Natural killer cell (primary cell): ENCODE measurements around the gene IPO7. TPM values are rescaled to one million over a fixed set of nuclear protein-coding genes. Genes with fewer than 3 reads are reported as not detected.

Experiments used
- ATAC-seq, 3 donors: fragments of 150-1000 bp in 2 of 3; fragments of 200-7000 bp in 1 of 3; cut with Tn5 transposase; 1 replicate in 1 of 3; 2 replicates in 2 of 3; pipeline ENCODE4 v1.10.0; 2021; ENCODE audit warnings: mild to moderate bottlenecking in 2 of 3, moderate library complexity in 2 of 3
- DNase-seq, 2 donors: peaks; one replicate each; pipeline versions ENCODE4 v3.0.0 to v3.0.0-alpha.2; 2013 to 2021; ENCODE audit warnings: mixed read lengths in 1 of 2
- H3K27ac ChIP-seq: one replicate; pipeline ENCODE4 v1.5.1; 2013; ENCODE audit warnings: mild to moderate bottlenecking, low read length
- H3K27me3 ChIP-seq: one replicate; pipeline ENCODE4 v1.6.1; 2013; ENCODE audit warnings: low read length; ENCODE audit not compliant: control insufficient read depth, insufficient read depth
- H3K36me3 ChIP-seq: one replicate; pipeline ENCODE4 v1.6.1; 2013; ENCODE audit warnings: low read length; ENCODE audit not compliant: control insufficient read depth, insufficient read depth
- H3K4me1 ChIP-seq: one replicate; pipeline ENCODE4 v1.6.1; 2013; ENCODE audit warnings: low read length; ENCODE audit not compliant: control insufficient read depth, insufficient read depth
- H3K4me3 ChIP-seq: one replicate; pipeline ENCODE4 v1.5.1; 2013; ENCODE audit warnings: low read length
- H3K9me3 ChIP-seq: one replicate; pipeline ENCODE4 v1.6.1; 2013; ENCODE audit warnings: low read length; ENCODE audit not compliant: control insufficient read depth, insufficient read depth
- H3K27ac Mint-ChIP-seq, 2 donors: one replicate each; pipeline ENCODE4 v1.8.0; 2022; ENCODE audit warnings: mild to moderate bottlenecking in 2 of 2, mixed read lengths in 2 of 2, moderate library complexity in 1 of 2
- H3K27me3 Mint-ChIP-seq, 2 donors: one replicate each; pipeline ENCODE4 v1.8.0; 2022; ENCODE audit warnings: low read depth in 2 of 2, mixed read lengths in 2 of 2
- H3K36me3 Mint-ChIP-seq: one replicate; pipeline ENCODE4 v1.8.0; 2022; ENCODE audit warnings: mixed read lengths
- H3K4me1 Mint-ChIP-seq, 2 donors: one replicate each; pipeline ENCODE4 v1.8.0; 2022; ENCODE audit warnings: mixed read lengths in 2 of 2
- H3K4me3 Mint-ChIP-seq: one replicate; pipeline ENCODE4 v1.8.0; 2022; ENCODE audit warnings: mild to moderate bottlenecking, moderate library complexity, mixed read lengths
- H3K9me3 Mint-ChIP-seq, 2 donors: one replicate each; pipeline ENCODE4 v1.8.0; 2022; ENCODE audit warnings: mixed read lengths in 2 of 2
- WGBS: methylation state at CpG from one replicate; pipeline ENCODE4 v1.1.7; 2013; ENCODE audit warnings: missing lambda C conversion rate; ENCODE audit not compliant: insufficient coverage; 5-methylcytosine and 5-hydroxymethylcytosine counted together
- intact Hi-C: fragments of 100-400 bp; cut with micrococcal nuclease; formaldehyde crosslinking; loops from one replicate; pipeline ENCODE4 v1.14.2; 2022
- total RNA-seq, 4 donors: library from RNA; stranded (reverse); fragments of 120-200 nt in 1 of 4; gene quantifications; one replicate each; pipeline versions ENCODE4 v1.2.3 to v1.2.4, GENCODE V29; 2013 to 2022
- TF ChIP-seq, protein P1 (sequence below): fragments of 200-600 bp; IDR thresholded peaks from one replicate; pipeline ENCODE4 v1.8.0; 2022; ENCODE audit warnings: antibody characterized with exemption

The IPO7 gene
- total RNA-seq, 3 donors from 2014 or later (not counting 1 experiment from before 2014, with no cell fraction given) = 47.2 to 62.3 (median 58.0) TPM

DNA sequence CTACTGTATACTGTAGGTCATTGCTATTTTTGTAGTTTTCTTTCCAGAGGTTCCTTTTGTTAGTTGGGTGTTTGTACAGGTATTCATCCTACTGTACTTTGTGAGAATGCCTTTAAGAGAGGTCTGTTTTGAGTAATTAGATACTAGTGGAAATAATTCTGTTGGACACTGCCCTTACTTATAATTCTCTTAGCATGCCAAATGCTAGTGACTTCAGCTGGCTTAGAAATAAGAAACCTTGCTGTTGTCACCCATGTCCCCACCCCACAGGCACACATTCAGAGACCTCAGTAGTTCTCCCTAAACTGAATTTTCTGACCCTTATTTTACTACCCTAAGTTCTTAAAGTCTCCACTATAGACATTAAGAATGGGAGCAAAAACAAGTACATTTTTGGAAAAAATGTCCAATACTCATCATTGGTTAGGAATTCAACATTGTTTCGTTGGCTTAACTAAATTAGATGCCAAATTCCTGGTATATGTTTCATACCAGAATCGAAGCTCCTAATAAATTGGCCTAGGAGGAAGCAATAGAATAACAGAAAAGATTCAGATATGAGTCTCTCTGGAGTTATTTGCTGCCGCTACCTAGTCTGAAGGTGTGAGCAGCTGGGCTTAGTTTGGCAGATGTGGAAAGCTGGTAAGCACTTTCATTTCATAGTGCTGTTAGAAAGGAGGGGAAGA is 104.8 kb downstream of the IPO7 start:
- Mint-ChIP-seq H3K36me3 (no peaks in the 10 kb centered on the region), H3K4me3 (no peak overlapping the region), H3K27me3 (no peaks in the 10 kb centered on the region), H3K4me1 (peaks cover 0 to 4% of the 10 kb centered on the region in 2 donors), H3K9me3 (no peaks in the 10 kb centered on the region), H3K27ac (no peak overlapping the region)
- Histone ChIP-seq H3K27ac (no peak overlapping the region), H3K36me3 (peaks cover 46% of the 10 kb centered on the region), H3K4me3 (no peak overlapping the region), H3K27me3 (no peaks in the 10 kb centered on the region), H3K4me1 (no peaks in the 10 kb centered on the region), H3K9me3 (no peaks in the 10 kb centered on the region)
- no peak for ATAC-seq
- 96% methylated on average over 3 of the region's 3 CpGs for WGBS
- intact Hi-C loops = no loop called here
- TF ChIP-seq, protein P1, sequence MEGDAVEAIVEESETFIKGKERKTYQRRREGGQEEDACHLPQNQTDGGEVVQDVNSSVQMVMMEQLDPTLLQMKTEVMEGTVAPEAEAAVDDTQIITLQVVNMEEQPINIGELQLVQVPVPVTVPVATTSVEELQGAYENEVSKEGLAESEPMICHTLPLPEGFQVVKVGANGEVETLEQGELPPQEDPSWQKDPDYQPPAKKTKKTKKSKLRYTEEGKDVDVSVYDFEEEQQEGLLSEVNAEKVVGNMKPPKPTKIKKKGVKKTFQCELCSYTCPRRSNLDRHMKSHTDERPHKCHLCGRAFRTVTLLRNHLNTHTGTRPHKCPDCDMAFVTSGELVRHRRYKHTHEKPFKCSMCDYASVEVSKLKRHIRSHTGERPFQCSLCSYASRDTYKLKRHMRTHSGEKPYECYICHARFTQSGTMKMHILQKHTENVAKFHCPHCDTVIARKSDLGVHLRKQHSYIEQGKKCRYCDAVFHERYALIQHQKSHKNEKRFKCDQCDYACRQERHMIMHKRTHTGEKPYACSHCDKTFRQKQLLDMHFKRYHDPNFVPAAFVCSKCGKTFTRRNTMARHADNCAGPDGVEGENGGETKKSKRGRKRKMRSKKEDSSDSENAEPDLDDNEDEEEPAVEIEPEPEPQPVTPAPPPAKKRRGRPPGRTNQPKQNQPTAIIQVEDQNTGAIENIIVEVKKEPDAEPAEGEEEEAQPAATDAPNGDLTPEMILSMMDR = no peak
- DNase-seq = no peak

GRCh38 chr11:9490376-9490775 is 105.9 kb downstream of the IPO7 start:
- H3K36me3 Mint-ChIP-seq = no peaks in the 10 kb centered on the region
- peaks cover 56% of the 10 kb centered on the region for H3K36me3 ChIP-seq

GRCh38 chr11:9493492-9493891 is 109.0 kb downstream of the IPO7 start:
- Mint-ChIP-seq H3K27me3 (no peaks in the 10 kb centered on the region), H3K4me1 (peaks cover 12 to 17% of the 10 kb centered on the region in 2 donors), H3K9me3 (no peaks in the 10 kb centered on the region), H3K36me3 (peaks cover 13% of the 10 kb centered on the region), H3K4me3 (no peak overlapping the region), H3K27ac (no peak overlapping the region)
- peaks cover 5% of the 10 kb centered on the region for H3K4me1 ChIP-seq
- no peaks in the 10 kb centered on the region for H3K27me3 ChIP-seq
- no peaks in the 10 kb centered on the region for H3K9me3 ChIP-seq
- no peak for ATAC-seq
- no peak overlapping the region for H3K27ac ChIP-seq
- DNase-seq = no peak
- H3K4me3 ChIP-seq = no peak overlapping the region
- TF ChIP-seq, protein P1 = no peak
- WGBS = no CpG with 5 or more reads among the region's 1 CpG
- intact Hi-C loops = no loop called here
- H3K36me3 ChIP-seq = peaks cover 64% of the 10 kb centered on the region

More at GRCh38 chr11:9490376-9490775, 105.9 kb downstream of the IPO7 start:
- TF ChIP-seq, protein P1 = no peak
- intact Hi-C loops = no loop called here
- DNase-seq = no peak
- Histone ChIP-seq H3K4me1 (no peaks in the 10 kb centered on the region), H3K27me3 (no peaks in the 10 kb centered on the region), H3K27ac (no peak overlapping the region), H3K9me3 (no peaks in the 10 kb centered on the region), H3K4me3 (no peak overlapping the region)
- Mint-ChIP-seq H3K4me1 (peaks cover 0 to 4% of the 10 kb centered on the region in 2 donors), H3K9me3 (no peaks in the 10 kb centered on the region), H3K27me3 (no peaks in the 10 kb centered on the region), H3K4me3 (no peak overlapping the region), H3K27ac (no peak overlapping the region)
- no peak for ATAC-seq
- 87% methylated on average over 2 of the region's 3 CpGs for WGBS

DNA sequence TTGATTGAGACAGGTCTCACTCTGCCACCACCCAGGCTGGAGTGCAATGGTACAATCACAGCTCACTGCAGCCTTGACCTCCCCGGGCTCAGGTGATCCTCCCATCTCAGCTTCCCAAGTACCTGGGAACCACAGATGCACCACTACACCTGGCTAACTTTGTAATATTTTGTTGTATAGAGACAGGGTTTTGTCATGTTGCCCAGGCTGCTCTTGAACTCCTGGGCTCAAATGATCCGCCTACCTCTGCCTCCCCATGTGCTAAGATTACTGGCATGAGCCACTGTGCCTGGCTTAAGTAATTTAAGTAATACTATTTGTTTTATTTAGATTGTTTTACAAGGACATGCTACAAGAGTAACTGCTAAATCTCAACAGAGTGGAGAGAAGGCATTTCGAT is 109.9 kb downstream of the IPO7 start:
- TF ChIP-seq, protein P1 = no peak
- Mint-ChIP-seq H3K9me3 (no peaks in the 10 kb centered on the region), H3K4me3 (no peak overlapping the region), H3K4me1 (peaks cover 12 to 15% of the 10 kb centered on the region in 2 donors), H3K36me3 (peaks cover 16% of the 10 kb centered on the region), H3K27ac (no peak overlapping the region), H3K27me3 (no peaks in the 10 kb centered on the region)
- no CpG with 5 or more reads among the region's 3 CpGs for WGBS
- H3K4me3 ChIP-seq = no peak overlapping the region
- H3K27ac ChIP-seq = no peak overlapping the region
- intact Hi-C loops = no loop called here
- ATAC-seq = no peak
- no peaks in the 10 kb centered on the region for H3K9me3 ChIP-seq
- DNase-seq = no peak
- H3K27me3 ChIP-seq = no peaks in the 10 kb centered on the region
- H3K36me3 ChIP-seq = peaks cover 64% of the 10 kb centered on the region
- H3K4me1 ChIP-seq = peaks cover 5% of the 10 kb centered on the region
